Colon (tissue), 2 donors: ENCODE measurements around the gene HSFY2.
"Not testable (repeated sequence)": the region's sequence is repeated elsewhere in the genome, so short reads cannot be mapped to it uniquely, and the experiment has no call there.

Experiments used
- FAIRE-seq: peaks from 2 replicates; lab custom pipeline; 2012; peaks lifted over from hg19 to GRCh38; lab: Jason Lieb, UNC
- donor health status: control.
- donor health status: control.

Gene HSFY2, protein sequence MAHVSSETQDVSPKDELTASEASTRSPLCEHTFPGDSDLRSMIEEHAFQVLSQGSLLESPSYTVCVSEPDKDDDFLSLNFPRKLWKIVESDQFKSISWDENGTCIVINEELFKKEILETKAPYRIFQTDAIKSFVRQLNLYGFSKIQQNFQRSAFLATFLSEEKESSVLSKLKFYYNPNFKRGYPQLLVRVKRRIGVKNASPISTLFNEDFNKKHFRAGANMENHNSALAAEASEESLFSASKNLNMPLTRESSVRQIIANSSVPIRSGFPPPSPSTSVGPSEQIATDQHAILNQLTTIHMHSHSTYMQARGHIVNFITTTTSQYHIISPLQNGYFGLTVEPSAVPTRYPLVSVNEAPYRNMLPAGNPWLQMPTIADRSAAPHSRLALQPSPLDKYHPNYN

GRCh38 chrY:18773635-18774034, at the start of gene HSFY2:
Gene HSFY2, minus strand, starts transcription at chrY:18773735. Its CDS starts 117 bp downstream, at chrY:18773618.
- FAIRE-seq = not testable (repeated sequence)

DNA sequence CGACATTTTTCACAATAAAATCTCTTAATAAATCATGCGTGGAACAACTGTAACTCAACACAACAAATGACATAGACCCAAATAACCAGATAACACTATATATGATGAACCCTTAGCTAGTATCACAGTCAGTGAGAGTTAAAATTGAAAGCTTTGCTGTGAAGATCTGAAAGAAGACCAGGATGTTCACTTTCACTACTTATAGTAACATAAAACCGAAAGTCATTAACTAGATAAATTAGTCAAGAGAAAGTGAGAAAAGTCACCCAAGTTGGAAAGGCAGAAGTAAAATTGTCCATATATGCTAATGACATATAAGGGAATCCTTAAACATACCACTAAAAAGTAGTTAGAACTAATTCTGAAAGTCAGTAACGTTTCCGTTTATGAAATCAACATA, 42.2 kb upstream of the HSFY2 start:
- FAIRE-seq = not testable (repeated sequence)

DNA sequence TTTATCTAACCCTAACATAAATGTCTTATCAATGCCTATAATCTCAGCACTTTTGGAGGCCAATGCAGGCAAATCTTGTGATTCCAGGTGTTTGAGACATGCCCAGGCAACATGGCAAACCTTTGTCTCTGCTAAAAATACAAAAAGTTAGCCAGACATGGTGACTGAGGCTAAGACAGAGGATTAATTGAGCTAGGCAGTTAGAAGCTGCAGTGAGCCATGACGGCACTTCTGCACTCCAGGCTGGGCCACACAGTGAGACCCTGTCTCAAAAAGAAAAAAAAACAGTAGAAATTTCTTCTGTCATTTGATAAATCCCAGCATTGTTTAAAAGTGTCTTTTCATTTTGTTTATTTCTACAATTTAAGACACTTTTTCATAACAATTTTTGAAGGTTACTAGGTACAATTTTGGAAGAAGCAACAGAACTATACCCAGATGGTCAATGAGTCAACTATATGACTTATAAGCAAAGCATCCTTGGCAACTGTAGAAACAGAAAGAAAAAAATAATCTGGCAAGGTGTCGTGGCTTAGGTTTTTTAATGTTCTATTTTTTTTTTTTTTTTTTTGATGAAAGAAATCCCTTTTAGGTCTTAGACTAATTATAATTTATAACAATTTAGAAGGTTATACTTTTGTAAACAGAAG, 15.3 kb upstream of the HSFY2 start:
- FAIRE-seq = not testable (repeated sequence)

GRCh38 chrY:18754077-18754476, 19.5 kb downstream of the HSFY2 start:
- not testable (repeated sequence) for FAIRE-seq

- FAIRE-seq = not testable (repeated sequence)
Observed at GRCh38 chrY:18753133-18753815, 20.3 kb downstream of the HSFY2 start.

GRCh38 chrY:18723714-18724113, 49.8 kb downstream of the HSFY2 start:
- FAIRE-seq = not testable (repeated sequence)
